ENCODE measurements around the gene GSTM4. TPM values are rescaled to one million over a fixed set of nuclear protein-coding genes. Genes with fewer than 3 reads are reported as not detected.

GSTM4 gene
- total RNA-seq, 1 experiment from 2014 or later = 24.6 TPM

GRCh38 chr1:109627692-109628399 is 28.1 kb upstream of the GSTM4 start:
- Histone ChIP-seq H2BK15ac (ENCODE audit: low read depth, low read length) (no peak overlapping the region), H3K4ac (ENCODE audit: low read depth, low read length) (no peak overlapping the region), H4K91ac (ENCODE audit: insufficient read length, low read depth, low read length) (no peak overlapping the region), H3K14ac (ENCODE audit: insufficient read depth, low read length) (no peak overlapping the region), H3K56ac (ENCODE audit: insufficient read length, low read depth, low read length) (no peak overlapping the region), H3K79me2 (ENCODE audit: insufficient read depth, low read length) (no peaks in the 10 kb centered on the region; the same call in 1 of the 2 replicates), H2BK12ac (ENCODE audit: insufficient read length, low read depth, low read length) (no peak overlapping the region), H2BK5ac (ENCODE audit: insufficient read length, low read length) (no peak overlapping the region), H2BK120ac (ENCODE audit: low read depth, low read length, poor library complexity, severe bottlenecking) (no peak overlapping the region), H4K5ac (ENCODE audit: insufficient read length, low read depth, low read length) (no peak overlapping the region), H4K8ac (replicated peaks; ENCODE audit: insufficient read length, low read depth, low read length) (no peak overlapping the region), H3K27me3 (ENCODE audit: insufficient read depth, low read length) (no peaks in the 10 kb centered on the region), H3T11ph (ENCODE audit: low read length) (no peak overlapping the region), H2AK5ac (ENCODE audit: insufficient read length, low read length) (no peak overlapping the region), H2AFZ (ENCODE audit: low read length) (no peak overlapping the region), H3K23me2 (ENCODE audit: insufficient read length, low read depth, low read length, poor library complexity, severe bottlenecking) (no peaks in the 10 kb centered on the region), H3K4me1 (ENCODE audit: insufficient read depth, low read length) (no peaks in the 10 kb centered on the region), H4K20me1 (ENCODE audit: control insufficient read depth, insufficient read depth, insufficient read length) (no peaks in the 10 kb centered on the region), H3K4me2 (ENCODE audit: insufficient read depth, insufficient read length, low read length) (no peak overlapping the region), H3K23ac (ENCODE audit: insufficient read length, low read depth, low read length) (no peak overlapping the region), H3K79me1 (ENCODE audit: insufficient read depth, low read depth, low read length, poor library complexity, severe bottlenecking) (no peaks in the 10 kb centered on the region), H3K27ac (ENCODE audit: insufficient read length, low read depth, low read length) (no peak overlapping the region), H3K9ac (ENCODE audit: extremely low read depth, insufficient read length, low read length) (no peak overlapping the region), H3K18ac (ENCODE audit: insufficient read length, low read depth, low read length) (no peak overlapping the region), H2BK20ac (ENCODE audit: low read depth, low read length, poor library complexity, severe bottlenecking) (no peak overlapping the region), H3K9me3 (ENCODE audit: control insufficient read depth, low read depth, low read length) (no peaks in the 10 kb centered on the region)
- TF ChIP-seq CTCF (conservative IDR thresholded peaks at IDR 0.05) = no peak
- no peak for DNase-seq
- Mint-ChIP-seq H3K4me3 (no peak overlapping the region), H3K27me3 (ENCODE audit: low read depth) (no peaks in the 10 kb centered on the region), H3K9me3 (no peaks in the 10 kb centered on the region), H3K4me1 (peaks cover 5 to 22% of the 10 kb centered on the region in 2 experiments), H3K27ac (no peak overlapping the region), H3K36me3 (ENCODE audit: insufficient read depth in 1 of 3, low read depth in 3 of 3) (peaks cover 25 to 48% (median 43%) of the 10 kb centered on the region in 3 experiments; a peak in 6 of 7 replicates)
- no CpG with 5 or more reads among the region's 23 CpGs for WGBS (ENCODE audit: extremely low coverage, insufficient read length, low lambda C conversion rate)

Data from H9 (cell line).